ENCODE measurements around the gene PAK5. TPM values are rescaled to one million over a fixed set of nuclear protein-coding genes. Genes with fewer than 3 reads are reported as not detected.

Gene PAK5
- total RNA-seq, 1 experiment from 2014 or later, result not detected

GRCh38 chr20:9685011-9685410 is 153.9 kb downstream of the PAK5 start:
- H3K9me3 ChIP-seq (ENCODE audit: control insufficient read depth in 1 of 2, insufficient read depth in 1 of 2, low read depth in 1 of 2, low read length in 2 of 2), result no peaks in the 10 kb centered on the region
- H3K4me3 ChIP-seq (replicated peaks in 1 of 2; ENCODE audit: low read depth in 1 of 2, low read length in 2 of 2), result no peak overlapping the region
- ChIA-PET RAD21 (ENCODE audit: low non-redundant PET in 1 of 2, low total read pairs in 2 of 2, uncharacterized antibody in 2 of 2, unreplicated experiment in 2 of 2) (no interaction called here), POLR2A (no interaction called here), CTCF (no interaction called here)
- H4K20me1 ChIP-seq (ENCODE audit: insufficient read depth), result no peaks in the 10 kb centered on the region; the same call in 1 of the 2 replicates
- intact Hi-C loops (cut with micrococcal nuclease), result no loop called here
- BruUV-seq (replicated peaks), result no TSS peak
- no peak for ATAC-seq
- H3K4me2 ChIP-seq (ENCODE audit: low read length), result no peak overlapping the region
- peaks cover 33% of the 10 kb centered on the region for H3K27me3 ChIP-seq (ENCODE audit: insufficient read depth, low read length)
- no peaks in the 10 kb centered on the region for H3K36me3 ChIP-seq (ENCODE audit: control insufficient read depth in 1 of 2, insufficient read depth in 2 of 2, low read length in 2 of 2)
- no peaks in the 10 kb centered on the region for H3K9me2 ChIP-seq (ENCODE audit: insufficient read depth)
- no peak overlapping the region for H3K27ac ChIP-seq (ENCODE audit: low read depth, low read length)
- no peak for DNase-seq (ENCODE audit: low read depth, low spot score)
- H3K79me2 ChIP-seq (ENCODE audit: insufficient read depth, low read length), result no peaks in the 10 kb centered on the region
- no peak overlapping the region for H2AFZ ChIP-seq (ENCODE audit: low read depth, low read length, poor library complexity, severe bottlenecking)
- no peak overlapping the region for H3K9ac ChIP-seq (ENCODE audit: low read length)
- no peak for TF ChIP-seq JUND (IDR thresholded peaks at IDR 0.05)
- no peaks in the 10 kb centered on the region for H3K4me1 ChIP-seq (ENCODE audit: control insufficient read depth in 1 of 2, insufficient read depth in 2 of 2, low read length in 2 of 2)

- Histone ChIP-seq H3K4me1 (ENCODE audit: control insufficient read depth in 1 of 2, insufficient read depth in 2 of 2, low read length in 2 of 2) (no peaks in the 10 kb centered on the region), H2AFZ (ENCODE audit: low read depth, low read length, poor library complexity, severe bottlenecking) (no peak overlapping the region), H3K4me3 (replicated peaks in 1 of 2; ENCODE audit: low read depth in 1 of 2, low read length in 2 of 2) (no peak overlapping the region), H3K4me2 (ENCODE audit: low read length) (no peak overlapping the region), H3K36me3 (ENCODE audit: control insufficient read depth in 1 of 2, insufficient read depth in 2 of 2, low read length in 2 of 2) (no peaks in the 10 kb centered on the region), H3K27me3 (ENCODE audit: insufficient read depth, low read length) (peaks cover 15% of the 10 kb centered on the region), H3K9me3 (ENCODE audit: control insufficient read depth in 1 of 2, insufficient read depth in 1 of 2, low read depth in 1 of 2, low read length in 2 of 2) (no peaks in the 10 kb centered on the region), H3K9me2 (ENCODE audit: insufficient read depth) (no peaks in the 10 kb centered on the region), H4K20me1 (ENCODE audit: insufficient read depth) (no peaks in the 10 kb centered on the region; the same call in 1 of the 2 replicates), H3K27ac (ENCODE audit: low read depth, low read length) (no peak overlapping the region), H3K79me2 (ENCODE audit: insufficient read depth, low read length) (no peaks in the 10 kb centered on the region), H3K9ac (ENCODE audit: low read length) (no peak overlapping the region)
- ChIA-PET CTCF (no interaction called here), POLR2A (no interaction called here), RAD21 (ENCODE audit: low non-redundant PET in 1 of 2, low total read pairs in 2 of 2, uncharacterized antibody in 2 of 2, unreplicated experiment in 2 of 2) (no interaction called here)
- intact Hi-C loops (cut with micrococcal nuclease), result no loop called here
- no peak for TF ChIP-seq SRF (IDR thresholded peaks at IDR 0.05; ENCODE audit: low read depth)
- TF ChIP-seq CEBPB (IDR thresholded peaks at IDR 0.05; ENCODE audit: low read depth), result no peak
- no peak for TF ChIP-seq ZFX (IDR thresholded peaks at IDR 0.05)
- TF ChIP-seq SIN3A (IDR thresholded peaks at IDR 0.05; ENCODE audit: low read depth), result no peak
- no peak for TF ChIP-seq POLR2AphosphoS5 (IDR thresholded peaks at IDR 0.05; ENCODE audit: low read depth, low read length)
- TF ChIP-seq ZNF274 (IDR thresholded peaks at IDR 0.05; ENCODE audit: low read depth, low read length), result no peak
- TF ChIP-seq ATF3 (IDR thresholded peaks at IDR 0.05), result no peak
- DNase-seq (ENCODE audit: low read depth, low spot score), result no peak
- BruUV-seq (replicated peaks), result no TSS peak
- no peak for ATAC-seq
These were observed 161.7 kb downstream of the PAK5 start for GRCh38 chr20:9677100-9677623.
